Esophagus squamous epithelium (tissue), 5 donors: ENCODE results near the gene ZNF649. TPM values are rescaled to one million over a fixed set of nuclear protein-coding genes. Genes with fewer than 3 reads are reported as not detected.
A peak's percentile ranks its signal among the peaks of the same experiment; 100 is the strongest.

ENCODE experiments used
- DNase-seq: peaks from one replicate; lab custom pipeline; 2025; lab: John Stamatoyannopoulos, UW
- H3K27ac ChIP-seq, 4 donors: fragments of 200-600 bp; sonication (generic); one replicate each; pipeline ENCODE4 v1.5.1; 2016 to 2019; ENCODE audit warnings: mild to moderate bottlenecking in 1 of 4
- H3K27me3 ChIP-seq, 4 donors: fragments of 200-600 bp; sonication (generic); 1 replicate in 3 of 4; 2 replicates in 1 of 4; pipeline versions ENCODE4 v1.5.1 to v1.6.0; 2017 to 2021; ENCODE audit warnings: antibody characterized with exemption in 1 of 4
- H3K36me3 ChIP-seq, 3 donors: fragments of 200-600 bp; sonication (generic); one replicate each; pipeline ENCODE4 v1.5.1; 2016 to 2019
- H3K4me1 ChIP-seq, 3 donors: fragments of 200-600 bp; sonication (generic); one replicate each; pipeline ENCODE4 v1.5.1; 2017 to 2019
- H3K4me3 ChIP-seq, 4 donors: fragments of 200-600 bp; sonication (generic); 1 replicate in 3 of 4; 2 replicates in 1 of 4; pipeline ENCODE4 v1.5.1; 2016 to 2019; ENCODE audit warnings: mild to moderate bottlenecking in 2 of 4, moderate library complexity in 1 of 4
- H3K9me3 ChIP-seq, 3 donors: fragments of 200-600 bp; sonication (generic); one replicate each; pipeline ENCODE4 v1.5.1; 2016 to 2019
- POLR2A ChIP-seq, 4 donors: fragments of 450-650 bp; IDR thresholded peaks; one replicate each; pipeline ENCODE4 v1.6.1; 2017; ENCODE audit warnings: antibody characterized with exemption in 4 of 4, mild to moderate bottlenecking in 4 of 4, moderate library complexity in 3 of 4
- WGBS, 2 donors: methylation state at CpG; one replicate each; pipeline ENCODE4 v1.1.5; 2018; 5-methylcytosine and 5-hydroxymethylcytosine counted together
- intact Hi-C: fragments of 100-400 bp; cut with DNase I; formaldehyde crosslinking; loops from one replicate; pipeline ENCODE4 v1.15.0; 2022
- total RNA-seq, 4 donors: library from RNA; depleted of rRNA; stranded (reverse); fragments of >200 nt; gene quantifications; one replicate each; pipeline ENCODE4 v1.1.0, GENCODE V29; 2016
- TF ChIP-seq, protein P1 (sequence below), 6 experiments: fragments of 450-650 bp in 4 of 6; fragments of 200-600 bp in 2 of 6; sonication (generic) in 2 of 6; IDR thresholded peaks; one replicate each; pipeline ENCODE4 v1.5.1; 2016 to 2019; ENCODE audit warnings: antibody characterized with exemption in 6 of 6, mild to moderate bottlenecking in 4 of 6, moderate library complexity in 4 of 6
- donor health status: DM: yes; HTN: yes; CAD: no.

ZNF649 gene
- total RNA-seq, result 10 to 100 TPM in 1 of 4 donors, 1 to 10 TPM in 3; 5.8 to 13.0 (median 7.1) TPM

- H3K27me3 ChIP-seq, result peaks cover 0 to 31% (median 0%) of the 10 kb centered on the region in 4 donors
- peaks cover 5 to 70% (median 29%) of the 10 kb centered on the region in 3 donors for H3K9me3 ChIP-seq
- H3K4me3 ChIP-seq, result peak within 1 kb of the TSS; percentile 64 to 86 (median 78)
- 0 to 1% methylated on average over 33 to 34 of the region's 43 CpGs for WGBS, 2 donors
- intact Hi-C loops, result no loop called here
- H3K36me3 ChIP-seq, result peaks cover 2 to 37% (median 4%) of the 10 kb centered on the region in 3 donors
- H3K4me1 ChIP-seq, result peaks cover 0 to 14% (median 8%) of the 10 kb centered on the region in 3 donors
- peak within 1 kb of the TSS; percentile 82 to 87 (median 84) for H3K27ac ChIP-seq
- TF ChIP-seq POLR2A (IDR thresholded peaks at IDR 0.05), result no peak
- TF ChIP-seq, protein P1, sequence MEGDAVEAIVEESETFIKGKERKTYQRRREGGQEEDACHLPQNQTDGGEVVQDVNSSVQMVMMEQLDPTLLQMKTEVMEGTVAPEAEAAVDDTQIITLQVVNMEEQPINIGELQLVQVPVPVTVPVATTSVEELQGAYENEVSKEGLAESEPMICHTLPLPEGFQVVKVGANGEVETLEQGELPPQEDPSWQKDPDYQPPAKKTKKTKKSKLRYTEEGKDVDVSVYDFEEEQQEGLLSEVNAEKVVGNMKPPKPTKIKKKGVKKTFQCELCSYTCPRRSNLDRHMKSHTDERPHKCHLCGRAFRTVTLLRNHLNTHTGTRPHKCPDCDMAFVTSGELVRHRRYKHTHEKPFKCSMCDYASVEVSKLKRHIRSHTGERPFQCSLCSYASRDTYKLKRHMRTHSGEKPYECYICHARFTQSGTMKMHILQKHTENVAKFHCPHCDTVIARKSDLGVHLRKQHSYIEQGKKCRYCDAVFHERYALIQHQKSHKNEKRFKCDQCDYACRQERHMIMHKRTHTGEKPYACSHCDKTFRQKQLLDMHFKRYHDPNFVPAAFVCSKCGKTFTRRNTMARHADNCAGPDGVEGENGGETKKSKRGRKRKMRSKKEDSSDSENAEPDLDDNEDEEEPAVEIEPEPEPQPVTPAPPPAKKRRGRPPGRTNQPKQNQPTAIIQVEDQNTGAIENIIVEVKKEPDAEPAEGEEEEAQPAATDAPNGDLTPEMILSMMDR (IDR thresholded peaks at IDR 0.05), result no peak
- peak; percentile 25 for DNase-seq
These were observed at the start of gene ZNF649 for GRCh38 chr19:51904331-51905165. Gene ZNF649 (minus strand): TSS chr19:51905017. CDS start chr19:51900107, 4,910 bp downstream.

DNA sequence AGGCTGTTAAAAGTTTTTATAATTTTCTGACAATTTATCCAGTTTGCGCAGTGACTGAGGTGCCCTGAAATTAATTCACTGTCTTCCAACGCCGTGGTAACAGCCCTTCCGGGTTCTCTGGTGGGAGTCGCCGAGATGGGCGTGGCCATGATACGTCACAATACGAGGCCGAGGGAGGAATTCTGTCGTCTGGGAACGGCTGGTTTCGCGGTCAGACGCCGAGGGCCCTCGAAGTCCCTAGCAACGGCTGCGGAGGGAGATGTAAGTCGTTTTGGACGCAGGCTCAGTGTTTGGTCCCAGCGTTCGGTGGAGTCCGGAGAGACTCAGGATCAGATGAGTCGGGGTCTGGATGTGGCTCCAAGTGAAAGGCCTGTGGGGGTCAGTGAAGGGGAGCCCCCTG lies 44.2 kb upstream of the ZNF649 start:
- no peak overlapping the region for H3K27ac ChIP-seq
- H3K4me3 ChIP-seq, result peak overlapping the region in 2 of 4 donors; percentile 13 to 15
- no peaks in the 10 kb centered on the region for H3K4me1 ChIP-seq
- H3K36me3 ChIP-seq, result peaks cover 10 to 17% (median 10%) of the 10 kb centered on the region in 3 donors
- no peak for DNase-seq
- TF ChIP-seq, protein P1 (IDR thresholded peaks at IDR 0.05), result no peak
- no peak for TF ChIP-seq POLR2A (IDR thresholded peaks at IDR 0.05)
- 19 to 23% methylated on average over 22 to 25 of the region's 25 CpGs for WGBS, 2 donors
- no peaks in the 10 kb centered on the region for H3K27me3 ChIP-seq
- peaks cover 4 to 92% (median 68%) of the 10 kb centered on the region in 3 donors for H3K9me3 ChIP-seq
- intact Hi-C loops, result no loop called here

GRCh38 chr19:51946602-51947001 lies 41.8 kb upstream of the ZNF649 start:
- Histone ChIP-seq H3K36me3 (peaks cover 32 to 41% (median 33%) of the 10 kb centered on the region in 3 donors), H3K27ac (no peak overlapping the region), H3K27me3 (no peaks in the 10 kb centered on the region), H3K9me3 (peaks cover 4 to 97% (median 85%) of the 10 kb centered on the region in 3 donors), H3K4me1 (no peaks in the 10 kb centered on the region), H3K4me3 (no peak overlapping the region)
- TF ChIP-seq, protein P1 (IDR thresholded peaks at IDR 0.05), result no peak
- TF ChIP-seq POLR2A (IDR thresholded peaks at IDR 0.05), result no peak
- WGBS, 2 donors, result 70 to 78% methylated on average over 1 of the region's 1 CpG
- intact Hi-C loops, result no loop called here
- no peak for DNase-seq

- peaks cover 48 to 57% (median 49%) of the 10 kb centered on the region in 3 donors for H3K36me3 ChIP-seq
- peak overlapping the region in 1 of 4 donors; percentile 21 for H3K4me3 ChIP-seq
These were observed 40.2 kb upstream of the ZNF649 start for GRCh38 chr19:51944798-51945552.

More at GRCh38 chr19:51944798-51945552, 40.2 kb upstream of the ZNF649 start:
- DNase-seq, result no peak
- intact Hi-C loops, result no loop called here
- TF ChIP-seq, protein P1 (IDR thresholded peaks at IDR 0.05), result no peak
- TF ChIP-seq POLR2A (IDR thresholded peaks at IDR 0.05), result no peak
- Histone ChIP-seq H3K9me3 (peaks cover 4 to 98% (median 96%) of the 10 kb centered on the region in 3 donors), H3K27me3 (no peaks in the 10 kb centered on the region), H3K4me1 (no peaks in the 10 kb centered on the region), H3K27ac (no peak overlapping the region)
- WGBS, 2 donors, result 94 to 98% methylated on average over 7 of the region's 7 CpGs
